Measurements from ENCODE around the gene ZNF280A. TPM values are rescaled to one million over a fixed set of nuclear protein-coding genes. Genes with fewer than 3 reads are reported as not detected.
A peak's percentile ranks its signal among the peaks of the same experiment; 100 is the strongest.
"Not testable (repeated sequence)": the region's sequence is repeated elsewhere in the genome, so short reads cannot be mapped to it uniquely, and the experiment has no call there.

The ZNF280A gene
- total RNA-seq, 2 donors from 2014 or later, result not detected

- H3K4me1 Mint-ChIP-seq (ENCODE audit: low read depth); DNase-seq; ATAC-seq (replicated peaks in 1 of 2): not testable (repeated sequence)
These were observed 5.6 kb downstream of the ZNF280A start for GRCh38 chr22:22514431-22514830.

GRCh38 chr22:22513619-22514018 is 6.5 kb downstream of the ZNF280A start:
- ATAC-seq (replicated peaks in 1 of 2), result no peak
- Mint-ChIP-seq H3K4me3 (no peak overlapping the region), H3K4me1 (ENCODE audit: low read depth) (no peaks in the 10 kb centered on the region), H3K27ac (no peak overlapping the region), H3K27me3 (ENCODE audit: low read depth) (peaks cover 15% of the 10 kb centered on the region), H3K36me3 (ENCODE audit: insufficient read depth in 2 of 2) (peaks cover 4 to 8% of the 10 kb centered on the region in 2 donors), H3K9me3 (peaks cover 5% of the 10 kb centered on the region in 2 donors)
- DNase-seq, result no peak

More at GRCh38 chr22:22514431-22514830, 5.6 kb downstream of the ZNF280A start:
- not testable (repeated sequence) for H3K27ac Mint-ChIP-seq; H3K4me3 Mint-ChIP-seq; H3K36me3 Mint-ChIP-seq (ENCODE audit: insufficient read depth in 2 of 2); H3K9me3 Mint-ChIP-seq
- H3K27me3 Mint-ChIP-seq (ENCODE audit: low read depth), result peaks cover 15% of the 10 kb centered on the region

- Mint-ChIP-seq H3K4me3 (no peak overlapping the region), H3K27ac (no peak overlapping the region), H3K36me3 (ENCODE audit: insufficient read depth in 2 of 2) (peaks cover 4 to 8% of the 10 kb centered on the region in 2 donors), H3K9me3 (peaks cover 5% of the 10 kb centered on the region in 2 donors), H3K27me3 (ENCODE audit: low read depth) (peaks cover 15% of the 10 kb centered on the region), H3K4me1 (ENCODE audit: low read depth) (peaks cover 2% of the 10 kb centered on the region)
- no peak for ATAC-seq (replicated peaks in 1 of 2)
- DNase-seq, result no peak
These were observed 7.1 kb downstream of the ZNF280A start for GRCh38 chr22:22512951-22513350.

GRCh38 chr22:22510833-22511232 is 9.2 kb downstream of the ZNF280A start:
- not testable (repeated sequence) for H3K9me3 Mint-ChIP-seq; H3K27me3 Mint-ChIP-seq (ENCODE audit: low read depth); H3K4me3 Mint-ChIP-seq; DNase-seq; ATAC-seq (replicated peaks in 1 of 2); H3K27ac Mint-ChIP-seq
- Mint-ChIP-seq H3K4me1 (ENCODE audit: low read depth) (peaks cover 11% of the 10 kb centered on the region), H3K36me3 (ENCODE audit: insufficient read depth in 2 of 2) (peaks cover 4 to 11% of the 10 kb centered on the region in 2 donors)

GRCh38 chr22:22509912-22510311 is 10.2 kb downstream of the ZNF280A start:
- H3K27me3 Mint-ChIP-seq (ENCODE audit: low read depth); ATAC-seq (replicated peaks in 1 of 2): not testable (repeated sequence)
- peak overlapping the region in 1 of 2 donors; percentile 61 for H3K4me3 Mint-ChIP-seq

GRCh38 chr22:22508274-22509176 is 11.5 kb downstream of the ZNF280A start, which contains the start of gene ZNF280B:
ZNF280B (minus strand) TSS chr22:22508742; CDS start chr22:22489398, 19,344 bp downstream.
- peak; percentile 89 to 90 for DNase-seq
- H3K4me3 Mint-ChIP-seq, result peak within 1 kb of the TSS; percentile 85 to 89
- H3K36me3 Mint-ChIP-seq (ENCODE audit: insufficient read depth in 2 of 2), result peaks cover 4 to 14% of the 10 kb centered on the region in 2 donors
- peak within 1 kb of the TSS; percentile 47 for H3K27ac Mint-ChIP-seq
- H3K9me3 Mint-ChIP-seq, result peaks cover 5% of the 10 kb centered on the region in 2 donors
- no peaks in the 10 kb centered on the region for H3K27me3 Mint-ChIP-seq (ENCODE audit: low read depth)
- ATAC-seq (replicated peaks in 1 of 2), result peak; percentile 98 to 99
- H3K4me1 Mint-ChIP-seq (ENCODE audit: low read depth), result peaks cover 11% of the 10 kb centered on the region

More at GRCh38 chr22:22509912-22510311, 10.2 kb downstream of the ZNF280A start:
- H3K9me3 Mint-ChIP-seq, DNase-seq: not testable (repeated sequence)
- Mint-ChIP-seq H3K27ac (peak overlapping the region; percentile 47), H3K4me1 (ENCODE audit: low read depth) (peaks cover 11% of the 10 kb centered on the region), H3K36me3 (ENCODE audit: insufficient read depth in 2 of 2) (peaks cover 4 to 13% of the 10 kb centered on the region in 2 donors)

- Mint-ChIP-seq H3K4me1 (ENCODE audit: low read depth) (peaks cover 11% of the 10 kb centered on the region), H3K9me3 (peaks cover 5% of the 10 kb centered on the region in 2 donors), H3K27me3 (ENCODE audit: low read depth) (no peaks in the 10 kb centered on the region), H3K36me3 (ENCODE audit: insufficient read depth in 2 of 2) (peaks cover 4 to 14% of the 10 kb centered on the region in 2 donors), H3K27ac (peak overlapping the region; percentile 44), H3K4me3 (peak overlapping the region; percentile 85 to 89)
- ATAC-seq (replicated peaks in 1 of 2) (peak in 1 of 2 donors; percentile 10), DNase-seq (no peak)
These were observed 12.3 kb downstream of the ZNF280A start for GRCh38 chr22:22507743-22508273.

- peaks cover 5% of the 10 kb centered on the region in 2 donors for H3K9me3 Mint-ChIP-seq
These were observed 13.3 kb downstream of the ZNF280A start for GRCh38 chr22:22506736-22507135.

GRCh38 chr22:22498267-22498666 is 21.8 kb downstream of the ZNF280A start:
- Mint-ChIP-seq H3K36me3 (ENCODE audit: insufficient read depth in 2 of 2) (peaks cover 0 to 6% of the 10 kb centered on the region in 2 donors), H3K27me3 (ENCODE audit: low read depth) (no peaks in the 10 kb centered on the region), H3K4me1 (ENCODE audit: low read depth) (no peaks in the 10 kb centered on the region), H3K9me3 (no peaks in the 10 kb centered on the region), H3K27ac (no peak overlapping the region), H3K4me3 (no peak overlapping the region)
- ATAC-seq (replicated peaks in 1 of 2) (no peak), DNase-seq (no peak)

More at GRCh38 chr22:22506736-22507135, 13.3 kb downstream of the ZNF280A start:
- no peaks in the 10 kb centered on the region for H3K27me3 Mint-ChIP-seq (ENCODE audit: low read depth)
- DNase-seq, result no peak
- H3K4me1 Mint-ChIP-seq (ENCODE audit: low read depth), result peaks cover 11% of the 10 kb centered on the region
- H3K36me3 Mint-ChIP-seq (ENCODE audit: insufficient read depth in 2 of 2), result peaks cover 4 to 14% of the 10 kb centered on the region in 2 donors
- H3K4me3 Mint-ChIP-seq, result peak overlapping the region in 1 of 2 donors; percentile 89
- no peak for ATAC-seq (replicated peaks in 1 of 2)
- no peak overlapping the region for H3K27ac Mint-ChIP-seq

- H3K36me3 Mint-ChIP-seq (ENCODE audit: insufficient read depth in 2 of 2); ATAC-seq (replicated peaks in 1 of 2); H3K27ac Mint-ChIP-seq; H3K9me3 Mint-ChIP-seq; H3K4me3 Mint-ChIP-seq; H3K27me3 Mint-ChIP-seq (ENCODE audit: low read depth); DNase-seq; H3K4me1 Mint-ChIP-seq (ENCODE audit: low read depth): not testable (repeated sequence)
These were observed 28.5 kb downstream of the ZNF280A start for GRCh38 chr22:22491589-22491988.

GRCh38 chr22:22488736-22489135 is 31.3 kb downstream of the ZNF280A start:
- Mint-ChIP-seq H3K9me3 (no peaks in the 10 kb centered on the region), H3K27ac (no peak overlapping the region), H3K27me3 (ENCODE audit: low read depth) (no peaks in the 10 kb centered on the region), H3K4me3 (no peak overlapping the region), H3K4me1 (ENCODE audit: low read depth) (no peaks in the 10 kb centered on the region), H3K36me3 (ENCODE audit: insufficient read depth in 2 of 2) (peaks cover 0 to 9% of the 10 kb centered on the region in 2 donors)
- ATAC-seq (replicated peaks in 1 of 2) (no peak), DNase-seq (no peak)

GRCh38 chr22:22487869-22488597 is 32.0 kb downstream of the ZNF280A start:
- no peak overlapping the region for H3K4me3 Mint-ChIP-seq
- no peak overlapping the region for H3K27ac Mint-ChIP-seq
- H3K36me3 Mint-ChIP-seq (ENCODE audit: insufficient read depth in 2 of 2), result peaks cover 0 to 5% of the 10 kb centered on the region in 2 donors
- ATAC-seq (replicated peaks in 1 of 2) (no peak), DNase-seq (no peak)
- H3K4me1 Mint-ChIP-seq (ENCODE audit: low read depth), result no peaks in the 10 kb centered on the region
- no peaks in the 10 kb centered on the region for H3K9me3 Mint-ChIP-seq
- H3K27me3 Mint-ChIP-seq (ENCODE audit: low read depth), result no peaks in the 10 kb centered on the region

All from activated T-cell treated with anti-CD3 and anti-CD28 coated beads, Interleukin-2, amount 50 U/mL, for 72 hours (primary cell).